Measurements from ENCODE around the gene COL5A2.

- TF ChIP-seq CTCF (IDR thresholded peaks at IDR 0.05; ENCODE audit: poor library complexity, severe bottlenecking) (no peak), TAF1 (IDR thresholded peaks at IDR 0.05; ENCODE audit: low read depth) (no peak)
Observed at GRCh38 chr2:189129971-189130370, 49.6 kb downstream of the COL5A2 start.
